ENCODE measurements around the gene JUN. TPM values are rescaled to one million over a fixed set of nuclear protein-coding genes. Genes with fewer than 3 reads are reported as not detected.

The JUN gene
- total and polyA plus RNA-seq, 2 of the 13 experiments (the other 11 are each of a cell fraction or from before 2014, with no cell fraction given), result 18.2 to 22.3 TPM

DNA sequence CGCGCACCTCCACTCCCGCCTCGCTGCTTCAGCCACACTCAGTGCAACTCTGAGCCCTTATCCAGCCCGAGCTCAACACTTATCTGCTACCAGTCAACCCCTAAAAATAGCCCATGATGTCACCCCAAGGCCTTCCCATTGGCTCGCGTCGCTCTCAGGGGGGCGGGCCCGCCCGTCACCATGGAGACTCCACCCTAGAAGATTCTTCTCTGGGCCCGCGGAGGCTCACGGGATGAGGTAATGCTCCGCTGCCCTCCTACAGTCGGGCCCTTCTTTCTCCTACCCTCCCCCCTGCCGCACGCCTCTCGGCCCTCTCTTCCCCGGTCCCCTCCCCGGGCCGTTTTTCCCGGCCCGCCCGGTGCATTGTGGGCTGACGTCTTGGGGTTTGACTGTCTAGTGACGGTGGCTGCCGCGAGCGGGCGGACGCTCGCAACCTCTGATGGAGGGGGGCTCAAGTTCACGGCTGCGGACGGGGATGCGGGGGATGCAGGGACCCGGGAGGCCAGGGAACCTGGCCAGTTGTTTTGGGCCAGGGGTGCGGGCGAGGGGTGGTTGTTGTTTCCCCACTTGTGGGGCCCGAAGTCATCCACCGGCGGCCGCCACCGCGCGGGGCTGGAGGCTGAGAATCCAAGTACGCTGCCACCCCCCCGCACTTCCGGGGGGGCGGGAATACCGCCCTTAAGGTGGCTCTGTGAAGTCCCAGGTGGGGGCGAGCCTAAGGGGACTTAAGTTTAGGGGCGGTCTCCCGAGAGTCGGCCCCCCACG is at the start of gene JUN (continued):
- TF ChIP-seq ZNF7 (CRISPR knock-in tag; IDR thresholded peaks at IDR 0.05) (no peak), FOXK2 (IDR thresholded peaks at IDR 0.05) (no peak), RFX3 (CRISPR knock-in tag; IDR thresholded peaks at IDR 0.05) (peak; percentile 84), NR2F2 (IDR thresholded peaks at IDR 0.05; ENCODE audit: borderline replicate concordance, low read depth) (no peak), ZNF546 (CRISPR knock-in tag; conservative IDR thresholded peaks at IDR 0.05) (no peak; the same call in 1 of the 2 replicates), ZNF329 (CRISPR knock-in tag; IDR thresholded peaks at IDR 0.05; ENCODE audit: low read depth) (no peak), FOSL2 (CRISPR knock-in tag; IDR thresholded peaks at IDR 0.05) (peak; percentile 41), ISL2 (CRISPR knock-in tag; IDR thresholded peaks at IDR 0.05) (peak; percentile 58), AGO2 (optimal IDR thresholded peaks at IDR 0.05; ENCODE audit: low read depth, low read length) (peak; percentile 59), BORCS8-MEF2B (CRISPR knock-in tag; IDR thresholded peaks at IDR 0.05) (0 out of 2 replicates have a peak, but pooled peaks have one; percentile 58), RAD51 (IDR thresholded peaks at IDR 0.05; ENCODE audit: borderline replicate concordance) (no peak), FOXA3 (CRISPR knock-in tag; IDR thresholded peaks at IDR 0.05) (no peak), GATA4 (IDR thresholded peaks at IDR 0.05; ENCODE audit: borderline replicate concordance, low read depth) (peak; percentile 90; the same call in 1 of the 2 replicates), ZNF776 (CRISPR knock-in tag; IDR thresholded peaks at IDR 0.05) (no peak), ZNF878 (CRISPR knock-in tag; IDR thresholded peaks at IDR 0.05) (0 out of 2 replicates have a peak, but pooled peaks have one; percentile 81), YEATS2 (CRISPR knock-in tag; IDR thresholded peaks at IDR 0.05; ENCODE audit: borderline replicate concordance) (peak; percentile 66; the same call in 1 of the 2 replicates), IRX3 (CRISPR knock-in tag; IDR thresholded peaks at IDR 0.05; ENCODE audit: borderline replicate concordance, low read depth) (no peak)
- TF ChIP-seq, protein P1, sequence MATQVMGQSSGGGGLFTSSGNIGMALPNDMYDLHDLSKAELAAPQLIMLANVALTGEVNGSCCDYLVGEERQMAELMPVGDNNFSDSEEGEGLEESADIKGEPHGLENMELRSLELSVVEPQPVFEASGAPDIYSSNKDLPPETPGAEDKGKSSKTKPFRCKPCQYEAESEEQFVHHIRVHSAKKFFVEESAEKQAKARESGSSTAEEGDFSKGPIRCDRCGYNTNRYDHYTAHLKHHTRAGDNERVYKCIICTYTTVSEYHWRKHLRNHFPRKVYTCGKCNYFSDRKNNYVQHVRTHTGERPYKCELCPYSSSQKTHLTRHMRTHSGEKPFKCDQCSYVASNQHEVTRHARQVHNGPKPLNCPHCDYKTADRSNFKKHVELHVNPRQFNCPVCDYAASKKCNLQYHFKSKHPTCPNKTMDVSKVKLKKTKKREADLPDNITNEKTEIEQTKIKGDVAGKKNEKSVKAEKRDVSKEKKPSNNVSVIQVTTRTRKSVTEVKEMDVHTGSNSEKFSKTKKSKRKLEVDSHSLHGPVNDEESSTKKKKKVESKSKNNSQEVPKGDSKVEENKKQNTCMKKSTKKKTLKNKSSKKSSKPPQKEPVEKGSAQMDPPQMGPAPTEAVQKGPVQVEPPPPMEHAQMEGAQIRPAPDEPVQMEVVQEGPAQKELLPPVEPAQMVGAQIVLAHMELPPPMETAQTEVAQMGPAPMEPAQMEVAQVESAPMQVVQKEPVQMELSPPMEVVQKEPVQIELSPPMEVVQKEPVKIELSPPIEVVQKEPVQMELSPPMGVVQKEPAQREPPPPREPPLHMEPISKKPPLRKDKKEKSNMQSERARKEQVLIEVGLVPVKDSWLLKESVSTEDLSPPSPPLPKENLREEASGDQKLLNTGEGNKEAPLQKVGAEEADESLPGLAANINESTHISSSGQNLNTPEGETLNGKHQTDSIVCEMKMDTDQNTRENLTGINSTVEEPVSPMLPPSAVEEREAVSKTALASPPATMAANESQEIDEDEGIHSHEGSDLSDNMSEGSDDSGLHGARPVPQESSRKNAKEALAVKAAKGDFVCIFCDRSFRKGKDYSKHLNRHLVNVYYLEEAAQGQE (IDR thresholded peaks at IDR 0.05; ENCODE audit: borderline replicate concordance in 1 of 2, low read depth in 1 of 2, low read length in 2 of 2), result peak in 1 of 2 experiments; percentile 81; a peak in 2 of 4 replicates
- TF ChIP-seq, protein P2, sequence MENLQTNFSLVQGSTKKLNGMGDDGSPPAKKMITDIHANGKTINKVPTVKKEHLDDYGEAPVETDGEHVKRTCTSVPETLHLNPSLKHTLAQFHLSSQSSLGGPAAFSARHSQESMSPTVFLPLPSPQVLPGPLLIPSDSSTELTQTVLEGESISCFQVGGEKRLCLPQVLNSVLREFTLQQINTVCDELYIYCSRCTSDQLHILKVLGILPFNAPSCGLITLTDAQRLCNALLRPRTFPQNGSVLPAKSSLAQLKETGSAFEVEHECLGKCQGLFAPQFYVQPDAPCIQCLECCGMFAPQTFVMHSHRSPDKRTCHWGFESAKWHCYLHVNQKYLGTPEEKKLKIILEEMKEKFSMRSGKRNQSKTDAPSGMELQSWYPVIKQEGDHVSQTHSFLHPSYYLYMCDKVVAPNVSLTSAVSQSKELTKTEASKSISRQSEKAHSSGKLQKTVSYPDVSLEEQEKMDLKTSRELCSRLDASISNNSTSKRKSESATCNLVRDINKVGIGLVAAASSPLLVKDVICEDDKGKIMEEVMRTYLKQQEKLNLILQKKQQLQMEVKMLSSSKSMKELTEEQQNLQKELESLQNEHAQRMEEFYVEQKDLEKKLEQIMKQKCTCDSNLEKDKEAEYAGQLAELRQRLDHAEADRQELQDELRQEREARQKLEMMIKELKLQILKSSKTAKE (CRISPR knock-in tag; IDR thresholded peaks at IDR 0.05; ENCODE audit: borderline replicate concordance), result peak; percentile 75
- TF ChIP-seq, protein P3, sequence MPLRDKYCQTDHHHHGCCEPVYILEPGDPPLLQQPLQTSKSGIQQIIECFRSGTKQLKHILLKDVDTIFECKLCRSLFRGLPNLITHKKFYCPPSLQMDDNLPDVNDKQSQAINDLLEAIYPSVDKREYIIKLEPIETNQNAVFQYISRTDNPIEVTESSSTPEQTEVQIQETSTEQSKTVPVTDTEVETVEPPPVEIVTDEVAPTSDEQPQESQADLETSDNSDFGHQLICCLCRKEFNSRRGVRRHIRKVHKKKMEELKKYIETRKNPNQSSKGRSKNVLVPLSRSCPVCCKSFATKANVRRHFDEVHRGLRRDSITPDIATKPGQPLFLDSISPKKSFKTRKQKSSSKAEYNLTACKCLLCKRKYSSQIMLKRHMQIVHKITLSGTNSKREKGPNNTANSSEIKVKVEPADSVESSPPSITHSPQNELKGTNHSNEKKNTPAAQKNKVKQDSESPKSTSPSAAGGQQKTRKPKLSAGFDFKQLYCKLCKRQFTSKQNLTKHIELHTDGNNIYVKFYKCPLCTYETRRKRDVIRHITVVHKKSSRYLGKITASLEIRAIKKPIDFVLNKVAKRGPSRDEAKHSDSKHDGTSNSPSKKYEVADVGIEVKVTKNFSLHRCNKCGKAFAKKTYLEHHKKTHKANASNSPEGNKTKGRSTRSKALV (CRISPR knock-in tag; IDR thresholded peaks at IDR 0.05), result no peak; the same call in 1 of the 2 replicates
- TF ChIP-seq, protein P4, sequence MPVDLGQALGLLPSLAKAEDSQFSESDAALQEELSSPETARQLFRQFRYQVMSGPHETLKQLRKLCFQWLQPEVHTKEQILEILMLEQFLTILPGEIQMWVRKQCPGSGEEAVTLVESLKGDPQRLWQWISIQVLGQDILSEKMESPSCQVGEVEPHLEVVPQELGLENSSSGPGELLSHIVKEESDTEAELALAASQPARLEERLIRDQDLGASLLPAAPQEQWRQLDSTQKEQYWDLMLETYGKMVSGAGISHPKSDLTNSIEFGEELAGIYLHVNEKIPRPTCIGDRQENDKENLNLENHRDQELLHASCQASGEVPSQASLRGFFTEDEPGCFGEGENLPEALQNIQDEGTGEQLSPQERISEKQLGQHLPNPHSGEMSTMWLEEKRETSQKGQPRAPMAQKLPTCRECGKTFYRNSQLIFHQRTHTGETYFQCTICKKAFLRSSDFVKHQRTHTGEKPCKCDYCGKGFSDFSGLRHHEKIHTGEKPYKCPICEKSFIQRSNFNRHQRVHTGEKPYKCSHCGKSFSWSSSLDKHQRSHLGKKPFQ (CRISPR knock-in tag; IDR thresholded peaks at IDR 0.05; ENCODE audit: insufficient replicate concordance), result peak; percentile 37

Data from HepG2 (cell line).